Dermis blood vessel endothelial cell (primary cell): ENCODE measurements around the gene TARBP1. TPM values are rescaled to one million over a fixed set of nuclear protein-coding genes. Genes with fewer than 3 reads are reported as not detected.

Source experiments
- total RNA-seq: library from RNA; depleted of rRNA; stranded (reverse); fragments of >200 nt; gene quantifications from 2 replicates; pipeline ENCODE4 v1.2.3, GENCODE V29; 2014

The TARBP1 gene
- total RNA-seq, 1 donor from 2014 or later: 23.3 TPM

Other genes starting within 250 kb of the TARBP1 start
- 13.7 and 20.3 TPM in 2 replicates for gene COA6, start 105.7 kb downstream of the TARBP1 start, total RNA-seq
- 104 and 115 TPM in 2 replicates for gene IRF2BP2, start 131.0 kb upstream of the TARBP1 start, total RNA-seq